HG02798 (cell line): ENCODE data around the gene MYBPC3.
"Not testable (repeated sequence)": the region's sequence is repeated elsewhere in the genome, so short reads cannot be mapped to it uniquely, and the experiment has no call there.

Source experiments
- ATAC-seq: cut with Tn5 transposase; IDR thresholded peaks from one replicate; pipeline ENCODE4 v1.9.1; 2021; ENCODE audit warnings: mild to moderate bottlenecking; ENCODE audit not compliant: unreplicated experiment, poor library complexity

The MYBPC3 gene

DNA sequence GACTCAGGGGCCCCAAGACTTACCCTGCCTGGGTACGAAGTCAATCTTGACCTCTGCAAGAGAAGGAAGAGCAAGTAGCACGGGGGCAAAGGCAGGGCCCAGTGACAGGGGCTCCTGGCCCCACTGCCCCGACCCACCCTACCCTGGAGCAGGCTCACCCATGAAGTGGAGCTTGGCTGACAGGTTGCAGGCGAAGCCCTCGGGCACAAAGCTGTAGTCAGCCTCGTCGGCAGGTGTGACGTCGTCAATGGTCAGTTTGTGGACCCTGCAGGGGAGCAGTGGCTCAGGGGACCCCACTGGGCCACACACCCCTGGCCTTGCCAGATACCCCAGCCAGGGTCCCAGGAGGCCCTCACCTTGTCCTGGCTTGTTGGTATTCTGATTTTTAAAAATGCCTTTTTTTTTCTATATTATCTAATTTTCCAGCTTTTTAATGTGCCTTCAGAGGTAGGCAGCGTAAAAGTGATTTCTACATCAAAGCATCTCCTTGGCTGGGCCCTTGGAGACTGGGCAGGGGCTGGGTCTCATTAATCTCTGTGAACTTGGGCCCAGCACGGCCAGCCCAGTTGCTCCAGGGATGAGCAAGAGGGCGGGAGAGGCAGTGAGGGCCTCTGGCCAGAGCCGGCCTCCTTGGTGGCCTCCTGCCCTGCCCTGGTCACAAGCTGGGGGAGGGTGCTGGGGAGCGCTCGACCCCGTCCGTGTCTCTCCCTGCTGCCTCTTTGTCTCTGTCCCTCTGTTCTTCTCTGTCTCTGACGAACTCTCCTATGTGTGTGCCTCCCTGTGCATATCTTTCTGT is 11.3 kb downstream of the MYBPC3 start:
- no peak for ATAC-seq

DNA sequence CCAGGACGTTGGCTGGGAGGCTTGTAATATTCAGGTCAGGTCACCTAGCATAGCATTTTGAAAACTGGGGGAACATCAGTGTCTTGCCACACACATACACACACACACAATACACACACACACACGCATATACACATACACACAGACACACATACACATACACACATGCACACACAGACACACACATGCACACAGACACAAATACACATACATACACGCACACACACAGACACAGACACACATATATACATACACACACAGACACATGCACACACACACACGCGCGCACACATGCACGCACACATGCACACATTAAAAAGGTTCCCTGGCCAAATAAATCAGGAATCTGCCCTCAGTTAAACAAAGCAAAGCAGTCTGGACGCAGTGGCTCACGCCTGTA is 12.5 kb downstream of the MYBPC3 start:
- no peak for ATAC-seq

DNA sequence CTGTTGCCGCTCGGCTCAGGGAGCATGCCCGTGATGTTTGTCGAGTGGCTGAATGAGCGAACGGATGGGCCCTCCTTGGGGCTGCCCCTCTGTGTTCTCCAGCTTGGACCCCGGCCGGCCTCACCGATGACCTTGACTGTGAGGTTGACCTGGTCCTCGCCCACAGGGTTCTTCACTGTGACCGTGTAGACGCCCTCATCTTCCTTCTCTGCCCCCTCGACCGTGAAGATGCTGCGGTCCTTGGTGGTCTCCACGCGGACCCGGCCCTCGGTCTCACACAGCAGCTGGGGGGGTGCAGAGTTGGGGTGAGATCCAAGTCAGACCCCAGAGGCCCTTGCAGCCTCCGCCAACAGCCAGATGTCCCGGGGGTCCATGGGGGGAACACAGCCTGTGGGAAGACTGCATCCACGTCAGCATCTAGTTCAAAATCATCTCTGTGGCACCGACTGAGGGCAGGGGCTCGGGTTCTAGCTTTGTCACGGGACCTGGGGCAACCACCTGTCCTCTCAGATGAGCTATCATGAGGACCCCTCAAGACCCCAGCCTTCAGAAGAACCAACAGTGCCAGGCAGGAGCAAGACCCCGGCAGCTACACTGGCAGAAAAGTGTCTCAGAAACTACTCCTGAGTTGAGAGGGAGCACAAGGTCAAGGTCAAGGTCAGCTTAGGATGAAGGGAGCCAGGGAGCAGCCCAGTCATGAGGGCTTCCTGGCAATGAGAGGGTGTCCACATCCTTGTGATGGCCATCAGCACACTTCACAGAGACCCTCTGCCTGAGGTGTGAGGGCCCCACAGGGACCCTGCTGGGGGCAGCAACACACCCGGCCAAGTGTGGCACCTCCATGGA is 13.9 kb downstream of the MYBPC3 start:
- no peak for ATAC-seq

DNA sequence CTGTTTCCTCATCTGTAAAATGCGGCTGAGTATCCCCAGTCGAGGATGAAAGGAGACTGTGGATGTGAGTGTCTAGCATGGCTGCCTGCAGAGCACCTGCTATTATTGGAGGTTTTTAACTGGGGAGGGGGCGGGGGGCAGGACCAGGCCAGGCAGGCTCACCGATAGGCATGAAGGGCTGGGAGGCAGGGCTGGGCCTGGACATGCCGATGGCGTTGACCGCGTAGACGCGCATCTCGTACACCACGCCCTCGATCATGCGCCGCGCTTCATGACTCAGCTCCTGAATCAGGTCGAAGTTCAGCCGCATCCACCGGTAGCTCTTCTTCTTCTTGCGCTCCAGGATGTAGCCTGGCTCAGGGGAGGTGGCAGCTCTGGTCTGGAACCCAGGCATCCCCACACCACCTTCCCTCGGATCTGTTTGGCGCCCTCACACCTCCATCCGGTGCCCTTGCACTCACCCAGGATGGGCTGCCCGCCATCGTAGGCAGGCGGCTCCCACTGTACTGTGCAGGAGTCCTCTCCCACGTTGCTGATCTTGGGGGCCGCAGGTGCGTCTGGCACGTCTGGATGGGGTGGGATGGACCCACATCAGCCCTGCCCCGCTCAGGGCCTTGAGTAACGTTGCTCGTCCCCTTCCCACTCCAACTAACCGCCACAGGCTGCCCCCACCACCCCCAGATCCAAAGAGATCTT is 15.1 kb downstream of the MYBPC3 start:
- ATAC-seq: no peak

GRCh38 chr11:47336595-47336994 is 15.9 kb downstream of the MYBPC3 start:
- no peak for ATAC-seq

DNA sequence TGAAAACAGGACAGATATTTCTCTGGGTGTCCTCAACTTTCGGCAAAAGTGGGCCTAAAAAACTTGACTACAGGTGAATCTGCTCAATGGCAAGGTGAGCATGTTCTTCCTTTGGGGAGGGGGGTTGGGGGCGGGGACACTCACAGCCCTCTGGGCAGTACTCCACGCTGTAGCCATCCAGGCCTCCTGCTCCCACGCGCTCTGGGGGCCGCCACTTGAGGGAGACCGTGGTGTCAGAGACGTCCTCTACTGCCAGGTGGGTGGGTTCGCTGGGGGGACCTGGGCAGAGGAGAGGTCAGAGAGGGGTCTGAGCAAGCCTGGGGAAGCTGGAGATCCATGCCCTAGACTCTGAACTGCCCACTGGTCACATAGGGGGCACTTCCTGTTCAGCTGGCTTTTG is 16.8 kb downstream of the MYBPC3 start:
- ATAC-seq: no peak

DNA sequence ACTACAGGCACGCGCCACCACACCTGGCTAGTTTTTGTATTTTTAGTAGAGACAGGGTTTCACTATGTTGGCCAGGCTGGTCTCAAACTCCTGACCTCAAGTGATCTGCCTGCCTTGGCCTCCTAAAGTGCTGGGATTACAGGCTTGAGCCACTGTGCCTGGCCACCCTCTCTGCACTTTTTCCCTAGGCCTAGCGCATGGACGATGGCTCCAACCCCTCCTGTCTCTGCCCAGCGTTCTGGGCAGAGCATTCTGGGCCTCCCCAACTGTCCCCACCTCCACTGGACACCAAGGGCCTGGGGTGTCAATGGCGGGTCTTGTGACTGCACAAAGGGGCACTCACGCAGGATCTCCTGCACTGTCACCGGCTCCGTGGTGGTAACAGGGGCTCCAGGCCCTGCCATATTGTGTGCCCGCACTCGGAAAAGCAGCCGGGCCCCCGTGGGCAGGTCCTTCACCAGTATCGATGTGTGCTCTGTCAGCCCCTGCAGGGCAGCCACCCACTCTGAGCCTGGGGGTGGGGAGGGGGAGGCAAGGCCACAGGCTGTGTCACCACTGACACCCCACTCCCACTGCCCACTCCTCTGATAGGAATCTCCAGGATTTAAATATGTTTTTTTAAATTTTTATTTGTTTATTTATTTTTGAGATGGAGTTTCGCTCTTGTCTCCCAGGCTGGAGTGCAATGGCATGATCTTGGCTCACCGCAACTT is 17.6 kb downstream of the MYBPC3 start:
- ATAC-seq: not testable (repeated sequence)

- ATAC-seq: no peak
These were observed 18.5 kb downstream of the MYBPC3 start for GRCh38 chr11:47333886-47334443.

GRCh38 chr11:47333526-47333845 is 19.0 kb downstream of the MYBPC3 start:
- no peak for ATAC-seq

- ATAC-seq: no peak
These were observed 19.5 kb downstream of the MYBPC3 start for GRCh38 chr11:47332791-47333525.

DNA sequence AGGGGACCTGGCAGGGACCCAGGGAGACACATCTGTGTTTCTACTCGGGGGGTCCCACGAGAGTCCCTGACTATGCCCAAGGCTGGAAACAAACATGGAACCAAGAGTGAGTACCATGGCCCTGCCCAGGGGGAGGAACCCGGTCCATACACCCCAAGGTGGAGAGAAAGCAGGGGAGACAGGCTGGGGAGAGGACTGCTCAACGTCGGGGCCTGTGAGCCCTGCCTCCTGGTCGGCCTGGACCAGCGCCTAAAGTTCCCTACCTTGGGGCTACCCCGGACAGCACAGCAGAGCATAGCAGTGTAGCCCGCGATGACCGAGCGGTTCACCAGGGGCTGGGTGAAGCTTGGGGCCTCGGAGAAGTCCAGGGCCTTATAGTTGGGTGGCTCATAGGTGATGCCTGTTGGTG is 20.2 kb downstream of the MYBPC3 start:
- ATAC-seq: no peak

DNA sequence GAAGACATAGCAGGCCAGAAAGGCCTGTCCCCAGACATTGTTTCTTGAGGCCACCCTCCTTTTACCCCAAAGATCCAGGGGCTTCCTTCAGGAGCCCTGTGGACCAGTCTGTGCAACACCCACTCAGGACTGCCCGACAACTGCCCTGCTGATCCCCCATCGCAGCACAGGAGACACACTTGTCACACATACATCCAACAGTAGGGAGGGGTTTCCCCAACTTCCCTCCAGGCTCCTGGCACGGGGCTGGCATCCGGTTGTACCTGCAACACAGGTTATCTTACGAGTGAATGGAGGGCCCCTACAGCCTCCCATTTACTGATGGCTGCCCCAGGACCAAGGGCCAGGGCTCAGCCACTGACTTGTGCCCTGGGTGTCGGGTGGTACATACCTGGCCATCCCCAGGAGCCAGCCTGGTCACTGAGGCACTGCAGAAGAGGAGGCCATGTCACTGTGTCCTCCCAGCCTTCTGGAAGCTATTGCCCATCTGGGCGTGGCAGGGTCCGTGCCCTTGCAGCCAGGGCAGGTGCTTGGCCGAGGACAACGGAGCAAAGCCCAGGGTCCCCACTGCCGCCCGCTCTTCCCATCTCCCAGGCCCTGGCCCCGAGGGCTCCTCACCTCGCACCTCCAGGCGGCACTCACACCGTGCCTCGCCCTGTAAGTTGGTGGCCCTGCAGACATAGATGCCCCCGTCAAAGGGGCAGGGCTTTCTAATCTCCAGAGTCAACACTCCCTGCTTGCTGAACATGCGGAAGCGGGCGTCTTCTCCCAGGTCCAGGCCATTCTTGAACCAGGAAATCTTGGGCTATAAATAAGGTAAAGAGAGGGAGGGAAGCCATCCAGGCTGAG is 20.8 kb downstream of the MYBPC3 start:
- no peak for ATAC-seq

DNA sequence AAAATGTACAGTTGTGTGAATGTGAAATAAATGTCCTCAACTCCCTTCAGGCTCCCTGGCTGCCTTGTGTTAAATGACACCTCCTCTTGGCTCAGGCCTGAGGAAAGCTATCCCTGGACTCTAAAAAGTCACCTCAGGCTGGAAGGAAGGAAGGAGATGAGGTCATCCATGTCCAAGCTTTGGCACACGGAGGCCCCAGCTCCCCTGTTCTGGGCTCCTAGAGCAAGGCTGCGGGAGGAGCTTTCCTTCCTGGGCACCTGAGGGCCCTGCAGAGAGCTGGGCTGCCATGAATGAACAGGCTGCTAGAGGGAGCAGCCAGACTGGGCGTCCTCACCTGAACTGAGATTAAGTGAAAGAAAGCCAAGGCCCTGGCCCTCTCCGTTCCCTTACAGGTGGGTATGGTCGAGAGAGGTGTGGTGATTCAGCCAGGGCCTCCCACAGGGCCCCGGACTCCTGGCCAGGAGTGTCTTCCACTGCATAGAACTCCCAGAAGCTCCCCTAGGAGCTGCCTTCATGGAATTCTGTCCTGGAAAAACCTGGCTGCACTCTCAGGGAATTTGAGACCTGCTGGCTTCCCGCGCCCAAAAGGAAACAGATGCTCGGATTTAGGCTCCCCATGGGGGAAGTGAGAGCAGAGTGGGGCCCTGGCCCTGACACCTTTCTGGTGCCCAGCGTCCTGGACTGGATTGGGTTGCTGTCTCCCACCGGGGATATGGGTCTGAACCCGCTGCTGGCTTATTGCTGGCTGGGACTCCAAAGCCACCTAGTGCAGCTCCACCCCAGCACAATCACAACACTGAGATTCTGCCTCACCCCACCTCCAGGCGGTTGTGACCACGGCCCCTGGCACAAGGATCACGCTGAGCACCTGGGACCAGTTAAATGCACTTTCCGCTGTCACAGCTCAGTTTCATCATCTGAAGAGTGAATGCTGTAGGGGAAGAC is 22.2 kb downstream of the MYBPC3 start:
- ATAC-seq: no peak

- no peak for ATAC-seq
These were observed 23.0 kb downstream of the MYBPC3 start for GRCh38 chr11:47329431-47329986.

GRCh38 chr11:47328449-47329390 is 23.8 kb downstream of the MYBPC3 start:
- peak; percentile 67 for ATAC-seq

- ATAC-seq: no peak
These were observed 24.6 kb downstream of the MYBPC3 start for GRCh38 chr11:47327949-47328348.
